HG03108 (cell line): Measurements from ENCODE around the gene HCAR3.
"Not testable (repeated sequence)": the region's sequence is repeated elsewhere in the genome, so short reads cannot be mapped to it uniquely, and the experiment has no call there.

Experiments used
- ATAC-seq: cut with Tn5 transposase; IDR thresholded peaks from one replicate; pipeline ENCODE4 v1.9.1; 2021; ENCODE audit warnings: moderate library complexity; ENCODE audit not compliant: unreplicated experiment

The HCAR3 gene

DNA sequence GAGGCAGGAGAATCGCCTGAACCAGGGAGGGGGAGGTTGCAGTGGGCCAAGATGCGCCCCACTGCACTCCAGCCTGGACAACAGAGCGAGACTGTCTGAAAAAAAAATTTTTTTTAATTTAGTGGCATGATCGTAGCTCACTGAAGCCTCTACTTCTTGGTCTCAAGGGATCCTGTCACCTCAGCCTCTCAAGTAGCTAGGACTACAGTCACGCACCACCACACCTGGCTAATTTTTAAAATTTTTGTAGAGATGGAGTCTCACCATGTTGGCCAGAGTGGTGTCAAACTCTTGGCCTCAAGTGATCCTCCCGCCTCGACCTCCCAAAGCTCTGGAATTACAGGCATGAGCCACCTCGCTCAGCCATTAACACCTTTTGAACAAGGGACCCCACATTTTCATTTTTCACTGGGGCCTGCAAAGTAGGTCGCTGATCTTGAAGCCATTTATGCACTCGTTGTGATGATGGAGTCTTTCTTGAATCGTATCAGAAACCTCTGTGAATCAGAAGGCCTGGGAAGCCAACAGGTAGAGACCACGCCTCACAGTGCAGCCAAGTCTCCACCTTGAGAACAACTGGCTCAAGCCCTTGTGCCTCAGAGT lies 8.1 kb upstream of the HCAR3 start:
- ATAC-seq = no peak

DNA sequence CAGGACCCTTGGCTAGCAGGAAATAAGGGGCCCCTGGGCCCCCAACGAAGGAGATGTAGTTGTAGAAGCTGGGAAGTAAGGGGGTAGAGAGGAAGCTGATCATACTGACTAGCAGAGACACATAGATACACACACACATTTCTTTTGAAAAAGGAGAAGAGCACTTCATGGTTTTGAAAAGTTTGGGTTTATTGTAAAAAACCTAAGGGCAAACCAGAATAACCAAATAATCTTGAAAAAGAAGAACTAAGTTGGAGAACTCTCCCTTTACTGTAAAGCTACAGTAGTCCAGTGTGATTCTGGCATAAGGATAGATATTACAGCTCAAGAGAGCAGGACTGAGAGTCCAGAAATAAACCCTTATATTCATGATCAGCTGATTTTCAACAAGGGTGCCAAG lies 5.8 kb upstream of the HCAR3 start:
- no peak for ATAC-seq

DNA sequence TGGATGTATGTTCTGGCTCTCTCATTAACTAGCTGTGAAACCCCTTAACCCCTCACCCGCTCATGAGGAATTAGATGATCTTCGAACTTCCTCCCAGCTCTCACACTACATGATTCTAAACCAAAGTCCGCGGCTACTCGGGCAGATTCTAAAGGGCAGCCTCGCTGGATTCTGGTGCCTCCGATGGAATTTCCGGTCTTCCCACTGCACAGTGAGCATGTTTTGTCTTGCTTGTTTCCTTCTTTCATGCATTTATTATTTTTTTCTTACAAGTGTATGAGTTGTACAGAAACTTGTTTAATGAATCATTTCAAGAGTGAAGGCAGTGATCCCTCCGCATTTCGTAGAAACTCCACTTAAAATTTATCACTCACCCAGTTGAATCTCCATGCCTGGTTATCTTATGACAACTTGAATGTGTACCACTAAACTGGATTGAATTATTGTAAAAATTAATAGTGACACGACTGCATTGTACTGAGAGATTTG lies 4.5 kb upstream of the HCAR3 start:
- ATAC-seq = no peak

DNA sequence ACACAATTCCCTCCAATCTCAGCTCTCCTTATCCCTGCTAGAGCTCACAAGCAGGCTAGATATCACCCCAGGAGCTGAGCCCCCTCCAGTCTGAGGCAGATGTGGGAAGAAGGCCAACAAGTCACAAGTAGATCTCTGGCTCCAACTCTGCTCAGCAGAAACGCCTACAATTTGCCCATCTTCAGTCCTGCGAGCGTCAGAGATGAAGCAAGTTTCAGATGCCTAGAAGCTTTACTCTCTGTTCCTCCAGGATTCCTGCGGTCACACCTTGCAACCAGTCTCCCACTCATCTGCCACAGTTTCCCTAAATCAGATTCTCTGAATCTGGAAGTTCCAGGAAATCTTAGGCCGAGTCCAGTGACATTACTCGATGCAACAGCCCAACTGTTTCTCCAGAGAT lies 1.4 kb downstream of the HCAR3 start:
- not testable (repeated sequence) for ATAC-seq

DNA sequence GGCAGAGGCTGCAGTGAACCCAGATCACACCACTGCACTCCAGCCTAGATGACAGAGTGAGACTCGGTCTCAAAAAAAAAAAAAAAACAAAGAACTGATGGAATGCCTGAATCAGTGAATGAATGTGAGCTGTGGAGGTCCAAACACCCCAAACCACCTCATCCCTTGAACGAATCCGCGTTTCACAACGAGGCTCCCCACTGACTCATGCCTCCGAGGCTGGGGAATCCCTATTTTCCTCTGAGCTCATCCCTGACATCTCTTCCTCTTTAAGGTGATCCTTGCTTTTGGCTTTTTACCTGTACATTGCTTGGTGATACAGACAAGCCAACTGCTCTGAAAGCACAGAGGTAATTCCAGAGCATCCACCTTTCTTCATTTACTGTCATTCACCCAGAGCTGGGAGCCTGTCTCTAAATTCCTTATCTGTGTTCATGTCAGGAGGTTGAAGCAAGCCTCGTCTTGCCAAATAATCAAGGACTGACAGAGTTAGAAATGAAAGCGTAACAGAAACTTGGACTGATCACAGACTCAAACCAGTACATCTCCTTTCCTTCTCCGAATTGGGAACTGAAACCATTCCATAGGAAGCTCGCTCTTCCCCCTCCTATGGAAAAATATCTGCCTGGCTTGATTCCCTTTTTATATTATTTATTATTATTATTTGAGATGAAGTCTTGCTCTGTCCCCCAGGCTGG lies 3.0 kb downstream of the HCAR3 start:
- ATAC-seq = not testable (repeated sequence)

DNA sequence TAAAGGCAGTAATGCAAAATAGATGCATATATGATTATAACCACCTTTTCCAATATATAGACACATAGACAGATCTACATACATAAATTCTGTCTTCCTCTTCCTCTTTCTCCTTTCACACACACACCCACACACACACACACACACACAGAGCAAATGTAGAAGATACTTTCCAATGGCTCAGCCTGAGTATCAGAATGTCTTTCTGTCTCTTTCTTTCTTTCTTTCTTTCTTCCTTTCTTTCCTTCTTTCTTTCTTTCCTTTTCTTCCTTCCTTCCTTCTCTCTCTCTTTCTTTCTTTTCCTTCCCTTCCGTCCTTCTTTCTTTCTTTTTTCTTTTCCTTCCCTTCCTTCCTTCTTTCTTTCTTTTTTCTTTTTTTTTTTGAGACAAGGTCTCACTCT lies 5.3 kb downstream of the HCAR3 start:
- not testable (repeated sequence) for ATAC-seq

DNA sequence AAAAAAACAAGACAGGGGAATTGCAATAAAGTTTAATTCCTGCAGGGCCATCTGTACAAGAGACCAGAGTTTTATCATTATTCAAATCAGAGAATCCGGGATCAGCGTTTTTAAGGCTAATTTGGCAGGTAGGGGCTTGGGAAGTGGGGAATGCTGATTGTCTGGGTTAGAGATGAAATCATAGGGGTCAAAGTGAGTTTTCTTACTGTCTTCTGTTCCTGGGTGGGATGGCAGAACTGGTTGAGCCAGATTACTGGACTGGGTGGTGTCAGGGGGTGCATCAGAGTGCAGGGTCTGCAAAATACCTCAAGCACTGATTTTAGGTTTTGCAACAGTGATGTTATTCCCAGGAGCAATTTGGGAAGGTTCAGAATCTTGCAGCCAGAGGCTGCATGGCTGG lies 6.3 kb downstream of the HCAR3 start:
- not testable (repeated sequence) for ATAC-seq

DNA sequence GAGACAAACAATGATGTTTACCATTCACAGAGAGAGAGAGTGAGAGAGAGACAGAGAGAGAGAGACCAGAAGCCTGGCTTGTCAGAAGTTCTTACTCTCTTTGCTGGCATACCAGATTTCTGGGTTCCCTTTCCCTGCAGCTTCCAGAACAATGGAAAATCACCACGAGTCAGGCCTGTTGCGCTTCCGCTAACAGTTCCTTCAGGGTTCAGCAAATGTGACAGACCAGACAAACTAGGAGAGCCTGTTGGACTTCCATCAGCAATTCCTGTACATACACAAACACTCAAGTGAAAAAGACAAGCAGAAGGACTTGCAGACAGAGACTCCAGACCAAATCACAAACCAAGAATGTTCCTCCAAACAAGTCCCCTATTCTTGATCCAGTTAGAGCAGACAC lies 7.3 kb downstream of the HCAR3 start:
- ATAC-seq = not testable (repeated sequence)

DNA sequence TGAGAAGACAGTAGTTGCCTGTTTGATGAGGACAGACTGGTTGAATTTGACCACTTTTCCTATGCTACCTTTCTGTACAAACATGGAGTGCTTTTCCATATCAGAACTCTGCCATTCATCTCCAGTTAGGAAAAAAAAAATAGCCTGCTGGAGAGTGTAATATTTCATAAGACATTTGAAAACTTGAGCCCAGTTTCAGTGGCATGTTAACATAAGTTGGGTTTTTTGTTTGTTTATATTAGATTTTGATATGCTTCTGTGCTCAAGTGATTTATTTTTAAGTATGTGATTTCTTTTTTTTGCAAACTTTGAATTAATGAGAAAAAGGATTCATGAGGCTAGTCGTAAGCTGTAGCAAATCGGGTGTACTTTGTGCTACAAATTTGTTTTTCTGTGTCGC lies 12.8 kb downstream of the HCAR3 start:
- not testable (repeated sequence) for ATAC-seq

DNA sequence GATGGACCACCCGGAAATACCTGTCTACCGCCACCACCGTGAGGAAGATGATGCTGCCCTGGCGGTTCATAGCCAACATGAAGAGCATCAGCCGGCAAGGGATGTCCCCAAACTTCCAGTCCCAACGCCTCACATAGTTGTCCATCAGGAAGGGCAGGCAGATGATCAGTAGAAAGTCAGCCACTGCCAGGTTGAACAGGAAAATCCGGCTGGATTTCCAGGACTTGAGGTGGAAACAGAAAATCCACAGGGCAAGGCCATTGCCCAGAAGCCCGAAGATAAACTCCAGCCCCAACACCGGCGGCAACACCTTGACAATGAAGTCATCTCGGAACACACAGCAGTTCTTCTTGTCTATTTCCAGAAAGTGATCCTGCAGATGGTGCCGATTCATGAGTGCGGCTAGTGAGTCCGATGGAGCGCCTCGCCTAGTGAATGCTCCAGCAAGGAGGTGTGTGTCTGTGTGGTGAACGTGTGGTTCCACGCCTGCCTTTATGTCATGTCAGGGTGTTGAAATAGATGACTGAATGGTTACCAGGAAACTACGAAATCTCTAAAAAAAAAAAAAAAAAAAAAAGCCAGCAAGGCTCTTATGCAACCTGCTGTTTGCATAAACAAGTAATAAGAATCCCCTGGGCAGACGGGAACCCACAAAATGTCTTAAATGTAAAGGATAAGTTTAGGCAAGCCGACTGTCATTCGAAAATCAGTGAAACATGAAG lies 13.6 kb downstream of the HCAR3 start, which contains the start of gene HCAR2:
Gene HCAR2 (minus strand): TSS at position 468 of the 722 bp plus-strand sequence. CDS start 74 bp downstream, at position 394.
- not testable (repeated sequence) for ATAC-seq

DNA sequence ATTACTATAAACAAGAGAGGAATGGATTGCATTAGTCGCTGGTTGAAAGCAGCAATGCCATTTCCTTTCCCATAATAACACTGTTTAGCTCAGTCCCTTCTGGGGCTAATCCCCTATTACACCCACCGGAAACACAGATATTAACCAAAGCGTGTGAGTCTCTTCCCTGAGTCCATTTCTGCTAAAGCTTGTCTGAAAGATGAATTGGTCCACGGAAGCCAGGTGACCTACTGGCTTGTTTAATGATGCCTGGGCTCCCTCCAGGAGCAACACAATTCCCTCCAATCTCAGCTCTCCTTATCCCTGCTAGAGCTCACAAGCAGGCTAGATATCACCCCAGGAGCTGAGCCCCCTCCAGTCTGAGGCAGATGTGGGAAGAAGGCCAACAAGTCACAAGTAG lies 15.1 kb downstream of the HCAR3 start:
- not testable (repeated sequence) for ATAC-seq

DNA sequence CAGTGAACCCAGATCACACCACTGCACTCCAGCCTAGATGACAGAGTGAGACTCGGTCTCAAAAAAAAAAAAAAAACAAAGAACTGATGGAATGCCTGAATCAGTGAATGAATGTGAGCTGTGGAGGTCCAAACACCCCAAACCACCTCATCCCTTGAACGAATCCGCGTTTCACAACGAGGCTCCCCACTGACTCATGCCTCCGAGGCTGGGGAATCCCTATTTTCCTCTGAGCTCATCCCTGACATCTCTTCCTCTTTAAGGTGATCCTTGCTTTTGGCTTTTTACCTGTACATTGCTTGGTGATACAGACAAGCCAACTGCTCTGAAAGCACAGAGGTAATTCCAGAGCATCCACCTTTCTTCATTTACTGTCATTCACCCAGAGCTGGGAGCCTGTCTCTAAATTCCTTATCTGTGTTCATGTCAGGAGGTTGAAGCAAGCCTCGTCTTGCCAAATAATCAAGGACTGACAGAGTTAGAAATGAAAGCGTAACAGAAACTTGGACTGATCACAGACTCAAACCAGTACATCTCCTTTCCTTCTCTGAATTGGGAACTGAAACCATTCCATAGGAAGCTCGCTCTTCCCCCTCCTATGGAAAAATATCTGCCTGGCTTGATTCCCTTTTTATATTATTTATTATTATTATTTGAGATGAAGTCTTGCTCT lies 16.4 kb downstream of the HCAR3 start:
- not testable (repeated sequence) for ATAC-seq

DNA sequence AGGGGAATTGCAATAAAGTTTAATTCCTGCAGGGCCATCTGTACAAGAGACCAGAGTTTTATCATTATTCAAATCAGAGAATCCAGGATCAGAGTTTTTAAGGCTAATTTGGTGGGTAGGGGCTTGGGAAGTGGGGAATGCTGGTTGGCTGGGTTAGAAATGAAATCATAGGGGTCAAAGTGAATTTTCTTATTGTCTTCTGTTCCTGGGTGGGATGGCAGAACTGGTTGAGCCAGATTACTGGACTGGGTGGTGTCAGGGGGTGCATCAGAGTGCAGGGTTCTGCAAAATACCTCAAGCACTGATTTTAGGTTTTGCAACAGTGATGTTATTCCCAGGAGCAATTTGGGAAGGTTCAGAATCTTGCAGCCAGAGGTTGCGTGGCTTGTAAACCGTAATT lies 19.7 kb downstream of the HCAR3 start:
- not testable (repeated sequence) for ATAC-seq

DNA sequence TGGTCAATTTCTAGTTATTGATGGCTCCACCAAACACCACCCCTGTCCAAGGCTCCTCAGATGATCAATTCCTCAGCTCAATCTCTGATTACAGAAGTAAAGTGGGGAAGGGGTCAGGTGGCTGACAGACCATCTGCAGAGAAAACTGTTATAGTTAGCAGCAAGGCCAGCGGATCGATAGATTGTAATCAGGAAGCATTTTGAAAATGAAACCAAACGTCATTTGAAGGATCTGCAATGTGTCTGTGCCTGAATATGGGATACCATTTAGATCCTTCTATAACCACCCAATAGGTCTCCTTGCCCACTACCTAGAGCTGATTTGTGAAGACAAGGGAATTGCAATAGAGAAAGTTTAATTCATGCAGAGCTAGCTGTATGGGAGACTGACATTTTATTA lies 25.0 kb downstream of the HCAR3 start:
- ATAC-seq = no peak

DNA sequence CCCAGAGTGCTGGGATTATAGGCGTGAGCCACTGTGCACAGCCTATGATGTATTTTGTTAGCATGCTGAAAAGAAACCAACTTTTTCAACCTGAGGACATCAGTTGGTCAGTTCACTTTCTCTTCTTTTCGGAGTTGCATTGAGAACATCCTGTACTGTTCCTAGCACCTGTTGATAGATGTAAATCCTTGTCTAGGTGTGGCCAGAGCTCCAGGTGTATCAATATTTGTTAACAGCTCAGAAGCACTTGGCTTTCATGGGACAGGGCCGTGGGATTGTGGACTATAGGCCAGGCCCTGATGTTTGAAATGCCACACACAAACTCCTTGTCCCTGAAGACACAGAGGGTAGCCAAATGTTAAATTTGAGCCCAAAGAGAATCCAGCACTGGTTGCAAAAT lies 28.3 kb downstream of the HCAR3 start:
- no peak for ATAC-seq

DNA sequence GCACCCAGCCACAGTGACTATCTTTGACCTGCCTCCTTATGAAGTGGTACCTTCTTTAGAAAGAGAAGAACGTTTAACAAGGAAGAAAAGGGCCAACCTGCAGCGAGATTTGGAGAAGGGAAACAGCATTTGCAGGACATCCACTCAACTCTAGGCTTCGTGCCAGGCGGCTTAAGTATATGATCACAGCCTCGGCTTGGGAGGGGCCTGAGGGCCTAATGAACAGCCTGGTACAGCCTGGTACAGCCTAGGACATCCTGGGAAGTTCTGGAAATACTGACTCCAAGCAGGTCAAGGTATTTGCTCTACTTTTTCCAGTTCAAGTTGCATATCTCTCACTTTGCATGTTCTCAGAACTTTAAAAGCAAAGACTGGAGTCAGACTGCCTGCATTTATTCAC lies 29.5 kb downstream of the HCAR3 start:
- ATAC-seq = no peak

DNA sequence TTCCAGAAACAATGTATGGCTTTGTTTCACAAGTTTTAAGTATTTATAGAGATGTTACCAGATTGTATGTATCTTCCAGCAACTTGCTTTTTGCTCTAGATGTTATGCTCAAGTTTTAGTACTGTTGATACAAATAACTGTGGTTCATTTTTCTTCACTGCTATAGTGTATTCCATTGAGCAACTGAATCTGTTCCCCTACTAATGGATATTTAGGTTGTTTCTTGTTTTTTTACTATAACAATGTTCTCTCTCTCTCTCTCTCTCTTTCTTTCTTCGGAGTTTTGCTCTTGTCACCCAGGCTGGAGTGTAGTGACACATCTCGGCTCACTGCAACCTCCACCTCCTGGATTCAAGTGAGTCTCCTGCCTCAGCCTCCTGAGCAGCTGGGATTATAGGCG lies 30.1 kb downstream of the HCAR3 start:
- ATAC-seq = no peak

DNA sequence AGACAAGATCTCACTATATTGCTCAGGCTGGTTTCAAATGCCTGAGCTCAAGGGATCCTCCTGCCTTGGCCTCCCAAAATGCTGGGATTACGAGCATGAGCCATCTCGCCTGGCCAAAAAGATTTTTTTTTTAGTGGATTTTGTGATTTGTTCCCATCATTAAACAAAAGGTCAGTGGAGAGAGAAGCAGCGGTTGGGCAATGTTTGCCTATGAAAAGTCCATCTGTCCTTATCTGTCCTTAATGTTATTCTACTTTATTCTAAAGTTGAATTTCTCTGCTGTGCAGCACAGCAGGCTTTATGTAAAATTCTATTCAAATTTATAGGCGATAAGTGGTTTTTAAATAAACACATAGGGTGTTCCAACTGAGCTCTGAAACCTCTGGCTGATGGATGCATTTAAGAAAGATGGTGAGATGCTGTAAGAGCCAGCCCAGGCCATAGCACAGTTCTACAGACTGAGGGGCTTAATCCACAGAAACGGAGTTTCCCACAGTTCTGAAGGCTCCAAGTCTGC lies 32.3 kb downstream of the HCAR3 start:
- no peak for ATAC-seq

DNA sequence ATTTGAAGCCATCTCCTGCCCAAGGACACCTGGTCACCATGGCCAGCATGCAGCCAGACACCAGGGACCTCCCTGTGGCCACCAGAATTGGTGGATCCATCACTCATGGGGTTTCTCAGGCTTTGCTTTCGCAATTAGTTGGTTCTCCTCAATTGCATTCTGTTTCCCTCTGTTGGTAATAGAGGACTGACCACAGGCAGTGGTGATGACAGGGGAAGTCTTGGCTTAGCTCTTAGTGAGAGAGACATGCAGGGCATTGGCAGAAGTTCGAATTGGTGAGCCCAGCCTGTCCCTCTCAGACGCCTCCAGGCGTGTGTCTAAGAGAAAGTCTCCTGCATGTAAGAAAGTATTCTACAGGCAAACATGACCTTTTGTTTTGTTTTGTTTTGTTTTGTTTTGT lies 34.8 kb downstream of the HCAR3 start:
- no peak for ATAC-seq

DNA sequence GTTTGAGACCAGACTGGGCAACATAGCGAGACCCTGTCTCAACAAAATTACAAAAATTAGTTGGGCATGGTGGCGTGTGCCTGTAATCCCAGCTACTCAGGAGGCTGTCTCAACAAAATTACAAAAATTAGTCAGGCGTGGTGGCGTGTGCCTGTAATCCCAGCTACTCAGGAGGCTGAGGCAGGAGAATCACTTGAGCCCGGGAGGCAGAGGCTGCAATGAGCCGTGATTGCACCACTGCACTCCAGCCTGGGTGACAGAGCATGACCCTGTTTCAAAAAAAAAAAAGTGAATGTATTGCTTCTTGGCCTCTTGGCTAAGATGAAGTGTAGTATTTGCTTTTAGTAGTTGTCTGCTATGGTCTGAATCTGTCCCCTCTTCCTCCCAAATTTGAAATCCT lies 35.6 kb downstream of the HCAR3 start:
- not testable (repeated sequence) for ATAC-seq

DNA sequence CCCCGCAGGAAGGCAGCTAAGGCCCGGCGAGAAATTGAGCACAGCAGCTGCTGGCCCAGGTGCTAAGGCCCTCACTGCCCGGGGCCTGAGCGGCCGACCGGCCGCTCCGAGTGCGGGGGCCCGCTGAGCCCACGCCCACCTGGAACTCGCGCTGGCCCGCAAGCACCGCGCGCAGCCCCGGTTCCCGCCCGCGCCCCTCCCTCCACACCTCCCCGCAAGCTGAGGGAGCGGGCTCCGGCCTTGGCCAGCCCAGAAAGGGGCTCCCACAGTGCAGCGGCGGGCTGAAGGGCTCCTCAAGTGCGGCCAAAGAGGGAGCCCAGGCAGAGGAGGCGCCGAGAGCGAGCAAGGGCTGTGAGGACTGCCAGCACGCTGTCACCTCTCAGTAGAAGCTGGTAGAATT lies 39.8 kb downstream of the HCAR3 start:
- ATAC-seq = not testable (repeated sequence)
